NCI-H524 (cell line): ENCODE data around the gene KCNN1.
"Not testable (repeated sequence)": the region's sequence is repeated elsewhere in the genome, so short reads cannot be mapped to it uniquely, and the experiment has no call there.

Source experiments
- DNase-seq, 2 experiments: peaks; one replicate each; lab custom pipeline; 2025; lab: John Stamatoyannopoulos, UW

KCNN1 gene

DNA sequence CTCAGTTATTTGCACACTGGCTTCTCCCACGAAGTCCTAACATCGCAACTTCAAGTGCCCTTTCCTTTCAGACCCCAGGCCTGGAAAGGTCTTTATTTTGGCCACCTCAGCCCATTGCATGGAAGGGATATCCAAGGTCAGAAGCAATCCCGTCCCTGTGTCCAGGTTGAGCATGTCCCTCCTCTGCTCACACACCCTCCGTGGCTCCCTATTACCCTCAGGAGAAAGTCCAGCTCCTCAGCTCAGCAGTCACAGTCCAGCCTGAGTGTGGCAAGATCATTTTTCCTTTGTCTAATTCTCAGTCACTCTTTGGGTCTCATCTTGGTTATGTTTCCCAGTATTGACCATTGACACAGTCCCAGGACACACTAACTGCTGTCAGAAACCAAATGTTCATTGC is 60.2 kb downstream of the KCNN1 start:
- no peak for DNase-seq

GRCh38 chr19:18029617-18030338 is 62.9 kb downstream of the KCNN1 start:
- DNase-seq: peak; percentile 94 to 95

DNA sequence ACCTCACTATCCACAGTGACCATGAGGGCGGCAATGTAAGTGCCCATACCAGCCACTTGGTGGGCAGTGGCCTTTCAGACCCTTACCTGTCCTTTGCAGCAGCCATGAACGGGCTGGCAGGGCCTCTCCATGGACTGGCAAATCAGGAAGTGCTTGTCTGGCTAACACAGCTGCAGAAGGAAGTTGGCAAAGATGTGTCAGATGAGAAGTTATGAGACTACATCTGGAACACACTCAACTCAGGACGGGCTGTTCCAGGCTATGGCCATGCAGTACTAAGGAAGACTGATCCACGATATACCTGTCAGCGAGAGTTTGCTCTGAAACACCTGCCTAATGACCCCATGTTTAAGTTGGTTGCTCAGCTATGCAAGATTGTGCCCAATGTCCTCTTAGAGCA is 64.5 kb downstream of the KCNN1 start:
- DNase-seq: not testable (repeated sequence)

DNA sequence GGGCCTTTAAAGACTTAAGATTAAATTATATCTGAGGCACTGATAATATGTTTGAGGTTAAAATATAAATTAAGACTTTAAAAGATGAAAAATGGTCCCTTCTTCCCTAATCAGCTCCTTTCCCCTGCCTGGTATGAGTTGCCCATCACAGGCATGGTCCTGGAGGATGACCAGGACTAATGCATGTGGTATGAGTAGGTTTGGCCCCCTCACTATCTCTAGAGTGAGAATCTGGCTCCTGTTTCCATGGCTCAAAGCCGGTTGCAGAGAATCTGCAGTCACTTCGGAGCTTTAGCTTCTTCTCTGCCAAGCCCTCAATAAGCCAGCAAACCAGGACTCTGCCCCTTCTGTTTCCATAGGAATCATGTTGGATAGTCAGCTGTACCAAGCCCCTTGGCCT is 65.2 kb downstream of the KCNN1 start:
- DNase-seq: not testable (repeated sequence)

DNA sequence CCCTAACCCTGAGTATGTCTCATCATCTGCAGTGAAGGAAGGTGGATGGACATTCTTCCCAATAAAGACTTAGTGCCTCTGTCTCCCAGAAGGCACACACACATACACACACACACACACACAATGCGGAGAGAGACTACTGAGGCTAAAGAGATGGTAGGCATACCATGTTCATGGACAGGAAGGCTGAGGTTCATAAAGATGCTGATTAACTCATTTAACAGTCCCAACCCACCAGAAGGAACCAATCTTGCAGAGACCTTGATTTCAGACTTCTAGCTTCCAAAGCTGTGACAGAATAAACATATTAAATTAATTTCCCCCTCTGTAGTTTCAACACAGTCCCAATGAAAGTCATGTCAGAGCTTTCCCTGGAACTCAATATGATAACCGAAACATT is 74.1 kb downstream of the KCNN1 start:
- no peak for DNase-seq

GRCh38 chr19:18043676-18044075 is 76.8 kb downstream of the KCNN1 start:
- DNase-seq: no peak

- DNase-seq: peak; percentile 98 to 100
Observed at GRCh38 chr19:18044825-18045304, 78.0 kb downstream of the KCNN1 start.

GRCh38 chr19:18045307-18046050 is 78.6 kb downstream of the KCNN1 start:
- DNase-seq: peak in 1 of 2 experiments; percentile 35

GRCh38 chr19:18046059-18046718 is 79.3 kb downstream of the KCNN1 start:
- DNase-seq: peak; percentile 20 to 31

GRCh38 chr19:18049385-18049784 is 82.5 kb downstream of the KCNN1 start:
- no peak for DNase-seq
